Astrocyte of the hippocampus (primary cell): ENCODE measurements around the gene ZRANB3.
"Not testable (repeated sequence)": the region's sequence is repeated elsewhere in the genome, so short reads cannot be mapped to it uniquely, and the experiment has no call there.

Experiments
- DNase-seq: peaks from one replicate; pipeline ENCODE4 v3.0.0; 2011; ENCODE audit warnings: low read depth, low spot score

ZRANB3 gene

DNA sequence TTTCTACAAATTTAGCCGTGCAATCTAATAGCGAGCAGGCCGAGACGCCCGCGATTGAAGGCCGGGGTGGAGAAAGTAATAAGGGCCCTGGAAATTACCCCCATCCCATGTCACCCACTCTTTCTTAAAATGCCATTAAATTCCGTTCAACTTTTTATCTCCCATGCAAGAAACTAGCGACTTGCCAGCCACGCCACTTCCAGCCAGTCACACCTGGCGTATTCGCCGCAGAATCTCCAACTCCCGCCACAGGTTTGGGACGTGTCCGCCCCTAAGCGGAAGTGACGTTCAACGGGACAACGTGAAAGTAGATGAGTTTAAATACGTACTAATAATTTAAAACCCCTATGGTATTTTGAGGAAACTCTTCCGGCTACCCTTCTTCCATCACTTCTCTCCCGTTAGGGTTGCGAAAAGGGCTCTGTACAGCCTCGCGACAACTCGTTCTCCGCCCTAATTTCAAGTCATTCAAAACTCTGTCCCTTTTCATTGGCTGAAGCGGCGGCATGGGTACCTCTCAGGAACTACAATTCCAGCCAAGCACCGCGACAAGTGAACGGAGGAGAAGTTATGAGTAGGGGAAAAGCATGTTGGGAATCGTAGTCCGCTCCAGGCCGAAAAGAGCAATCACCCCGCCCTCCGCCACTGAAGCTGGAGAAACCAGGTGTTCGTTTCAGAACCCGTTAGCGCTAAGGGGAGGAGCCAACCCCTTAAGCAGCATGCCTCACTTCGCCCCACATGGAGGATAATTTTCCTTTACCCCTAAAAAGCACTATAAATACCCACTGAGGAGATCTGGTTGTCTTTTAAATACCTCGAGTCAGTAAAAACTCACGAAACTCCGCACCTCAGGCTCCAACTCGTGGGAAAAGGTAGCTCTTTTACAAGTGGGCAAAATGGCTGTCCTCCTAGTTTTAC, at the start of gene ZRANB3:
Gene ZRANB3 (minus strand): TSS at position 906 of the 918 bp plus-strand sequence.
- DNase-seq = peak; percentile 99

DNA sequence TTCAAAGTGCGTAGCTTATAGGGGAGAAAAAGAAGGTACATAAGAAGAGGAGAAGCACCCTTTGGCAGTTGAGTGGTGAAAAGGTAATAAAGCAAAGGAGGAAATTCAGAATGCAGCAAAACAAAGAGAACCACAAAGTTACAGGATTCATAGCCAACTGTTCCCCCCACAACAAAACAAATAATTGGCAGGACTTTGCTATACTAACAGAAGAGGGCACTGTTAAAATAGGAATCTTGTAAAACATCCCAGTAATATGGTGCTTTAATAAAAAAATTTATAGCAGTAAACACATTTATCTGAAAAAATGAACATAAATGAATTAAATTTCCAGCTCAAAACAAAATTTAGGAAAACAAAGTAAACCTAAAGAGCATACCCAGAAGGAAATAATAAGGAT, 42.6 kb upstream of the ZRANB3 start:
- DNase-seq = peak; percentile 13

DNA sequence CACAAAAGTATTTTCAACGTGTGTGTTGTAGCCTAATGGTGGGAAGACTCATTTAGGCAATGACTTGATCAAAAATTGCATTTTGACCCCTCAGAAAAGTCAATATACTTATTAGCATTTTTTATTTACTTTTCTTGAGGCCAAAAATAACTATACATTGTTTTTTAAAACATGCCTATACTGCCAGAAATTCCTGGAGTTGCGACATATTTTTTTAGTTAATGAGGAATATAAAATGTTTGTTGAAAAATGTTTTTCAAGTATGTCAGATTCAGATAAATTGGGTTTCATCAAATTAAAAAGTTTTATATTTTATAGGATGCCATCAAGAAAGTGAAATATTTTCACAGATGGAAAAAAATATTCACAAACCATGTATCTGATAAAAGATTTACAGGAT, 39.9 kb upstream of the ZRANB3 start:
- DNase-seq = no peak

DNA sequence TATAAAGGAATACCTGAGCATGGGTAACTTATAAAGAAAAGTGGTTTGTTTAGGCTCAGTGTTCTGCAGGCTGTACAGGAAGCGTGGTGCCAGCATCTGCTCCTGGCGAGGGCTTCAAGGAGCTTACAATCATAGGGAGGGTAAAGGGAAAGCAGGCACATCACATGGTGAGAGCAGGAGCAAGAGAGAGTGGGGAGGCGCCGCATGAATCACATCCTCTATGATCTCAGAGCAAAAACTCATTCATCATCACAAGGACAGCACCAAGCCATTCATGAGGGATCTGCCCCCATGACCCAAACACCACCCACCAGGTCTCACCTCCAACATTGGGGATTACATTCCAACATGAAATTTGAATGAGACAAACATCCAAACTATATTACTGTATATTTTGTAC, 32.8 kb upstream of the ZRANB3 start:
- peak; percentile 2 for DNase-seq

- DNase-seq = no peak
Measured at GRCh38 chr2:135561925-135562324, 30.9 kb upstream of the ZRANB3 start.

DNA sequence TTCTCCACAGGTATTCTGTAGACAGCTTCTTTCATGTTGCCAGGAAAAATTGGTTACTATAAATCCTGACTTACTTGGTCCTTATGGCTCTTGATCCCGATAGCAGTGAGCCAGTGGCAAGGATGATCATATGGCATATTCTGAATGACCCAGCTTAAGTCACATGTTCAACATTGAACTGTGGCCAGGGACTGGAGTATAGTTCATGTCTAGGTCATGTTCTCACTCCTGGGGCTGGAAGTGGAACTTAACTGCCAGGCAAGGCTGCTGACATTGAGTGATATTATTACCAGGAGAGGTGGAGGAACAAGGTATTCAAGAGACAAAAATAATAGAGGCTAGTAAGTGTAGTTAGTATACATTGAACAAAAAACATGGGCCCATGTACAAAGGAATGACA, 26.5 kb upstream of the ZRANB3 start:
- no peak for DNase-seq

DNA sequence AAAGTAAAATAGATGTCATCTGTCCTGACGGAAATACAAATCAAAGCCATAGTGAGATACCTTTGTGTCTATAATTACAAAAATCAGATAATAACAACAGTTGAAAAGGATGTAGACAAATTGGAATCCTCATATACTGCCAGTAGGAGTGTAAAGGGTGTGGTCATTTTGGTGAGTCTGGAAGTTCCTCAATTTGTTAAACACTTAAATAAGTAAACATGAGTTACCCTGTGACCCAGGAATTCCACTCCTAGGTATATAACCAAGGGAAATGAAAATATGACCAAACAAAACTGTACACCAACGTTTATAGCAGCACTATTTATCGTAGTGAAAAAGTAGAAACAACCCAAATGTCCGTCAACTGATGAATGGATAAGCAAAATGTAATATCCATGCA, 24.3 kb upstream of the ZRANB3 start:
- no peak for DNase-seq

GRCh38 chr2:135552887-135553286, 21.9 kb upstream of the ZRANB3 start:
- DNase-seq = no peak

- DNase-seq = no peak
Measured at GRCh38 chr2:135551356-135551755, 20.3 kb upstream of the ZRANB3 start.

GRCh38 chr2:135547311-135547710, 16.3 kb upstream of the ZRANB3 start:
- no peak for DNase-seq

DNA sequence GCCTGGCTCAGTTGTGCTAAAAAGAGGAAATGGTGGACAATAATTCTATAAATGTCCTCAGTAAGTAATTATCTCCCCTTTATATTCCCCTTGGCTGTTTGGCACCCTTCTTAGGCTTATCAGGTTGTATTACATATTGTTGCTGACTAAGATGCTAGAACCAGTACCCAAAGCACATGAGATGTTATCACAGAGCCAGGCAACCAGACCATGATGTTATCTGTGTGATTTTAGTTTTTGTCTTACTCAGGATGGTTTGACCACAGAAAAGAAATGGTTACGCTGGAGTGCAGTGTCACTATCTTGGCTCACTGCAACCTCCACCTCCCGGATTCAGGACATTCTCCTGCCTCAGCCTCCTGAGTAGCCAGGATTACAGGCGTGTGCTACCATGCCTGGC, 15.4 kb upstream of the ZRANB3 start:
- no peak for DNase-seq

- DNase-seq = not testable (repeated sequence)
Measured at GRCh38 chr2:135533545-135533944, 2.5 kb upstream of the ZRANB3 start.

DNA sequence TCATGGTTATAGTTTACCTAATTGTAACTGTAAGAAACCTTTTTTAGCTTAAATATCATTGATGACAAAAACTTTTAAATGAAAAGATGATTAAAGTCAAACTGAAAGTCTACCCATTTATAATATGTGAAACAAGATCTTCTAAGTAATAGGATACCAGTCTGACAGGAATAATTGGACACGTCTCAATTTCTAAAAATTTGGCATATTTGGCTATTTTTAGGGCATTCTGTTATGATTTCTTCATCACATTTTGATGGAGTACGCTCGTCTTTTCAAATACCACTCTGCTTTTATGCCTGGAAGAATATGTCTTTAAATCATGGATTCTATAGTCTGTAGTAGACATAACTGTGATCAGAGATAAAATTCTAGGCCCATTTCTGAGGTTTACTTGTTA, 1.6 kb upstream of the ZRANB3 start:
- DNase-seq = no peak

GRCh38 chr2:135531231-135532197, 496 bp upstream of the ZRANB3 start, which contains the start of gene R3HDM1:
Gene R3HDM1, plus strand, starts transcription at chr2:135531484. Its CDS starts 73,362 bp downstream, at chr2:135604846.
- DNase-seq = peak; percentile 100

DNA sequence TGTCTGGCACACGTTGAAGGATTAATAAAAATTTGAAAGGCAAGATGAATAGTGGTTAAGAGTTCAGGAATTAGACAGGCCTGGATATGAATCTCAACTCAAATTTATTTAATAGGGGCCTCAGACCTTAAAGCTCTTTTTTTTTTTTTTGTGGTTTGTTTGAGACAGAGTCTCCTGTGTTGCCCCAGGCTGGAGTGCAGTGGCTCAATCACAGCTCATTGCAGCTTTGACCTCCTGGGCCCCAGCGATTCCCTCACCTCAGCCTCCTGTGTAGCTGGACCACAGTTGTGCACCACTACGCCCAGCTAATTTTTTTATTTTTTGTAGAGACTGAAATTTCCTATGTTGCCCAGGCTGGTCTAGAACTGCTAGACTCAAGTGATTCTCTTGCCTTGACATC, 3.0 kb downstream of the ZRANB3 start:
- DNase-seq = no peak

DNA sequence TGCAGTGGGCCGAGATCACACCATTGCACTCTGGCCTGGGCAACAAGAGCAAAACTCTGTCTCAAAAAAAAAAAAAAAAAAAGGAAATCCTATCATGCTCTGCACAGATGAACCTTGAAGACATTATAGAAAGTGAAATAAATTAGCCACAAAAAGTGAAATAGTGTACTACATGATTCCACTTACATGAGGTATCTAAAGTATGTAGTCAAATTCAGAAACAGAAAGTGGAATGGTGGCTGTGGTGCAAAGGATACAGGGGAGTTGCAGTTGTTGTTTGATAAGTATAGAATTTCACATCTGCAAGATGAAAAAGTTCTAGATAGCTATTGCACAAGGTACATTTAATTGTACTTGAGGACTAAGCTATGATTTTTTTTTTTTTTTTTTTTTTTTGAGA, 5.2 kb downstream of the ZRANB3 start:
- DNase-seq = no peak

DNA sequence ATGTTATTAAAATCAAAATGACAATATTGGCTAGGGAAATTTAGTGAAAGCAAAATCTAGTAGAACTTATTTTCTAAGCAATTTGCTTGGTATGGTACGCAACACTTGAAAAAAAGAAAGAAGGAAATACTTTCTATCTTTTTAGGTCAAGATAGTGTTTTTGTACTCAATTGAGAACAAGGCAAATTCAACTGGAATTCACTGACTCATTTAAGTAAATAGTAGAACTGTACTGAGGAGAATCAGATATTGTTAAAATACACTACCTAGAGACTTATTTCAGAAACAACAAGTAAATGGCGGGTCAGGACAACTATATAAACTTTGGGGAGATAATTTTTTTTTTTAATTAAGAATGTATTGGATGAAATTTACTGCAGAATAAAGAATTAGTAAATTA, 18.9 kb downstream of the ZRANB3 start:
- no peak for DNase-seq

DNA sequence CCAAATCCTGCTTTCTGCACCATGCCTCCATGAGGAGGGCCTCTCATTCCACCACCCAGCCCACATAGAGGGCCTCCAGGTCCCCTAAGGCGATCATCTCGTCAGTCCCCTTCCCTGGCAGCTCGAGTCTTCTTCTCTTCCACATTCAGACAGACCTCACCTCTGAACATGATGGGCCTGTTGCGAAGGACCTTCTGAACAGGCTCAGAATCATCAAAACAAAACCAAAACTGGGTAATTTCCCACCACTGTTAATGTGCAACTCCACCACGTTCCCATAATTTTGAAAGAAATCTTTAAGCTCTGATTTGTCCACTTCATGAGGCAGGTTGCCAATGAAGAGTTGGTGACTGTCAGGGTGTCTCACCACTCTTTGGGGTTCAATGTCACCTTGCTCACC, 20.4 kb downstream of the ZRANB3 start:
- DNase-seq = no peak

DNA sequence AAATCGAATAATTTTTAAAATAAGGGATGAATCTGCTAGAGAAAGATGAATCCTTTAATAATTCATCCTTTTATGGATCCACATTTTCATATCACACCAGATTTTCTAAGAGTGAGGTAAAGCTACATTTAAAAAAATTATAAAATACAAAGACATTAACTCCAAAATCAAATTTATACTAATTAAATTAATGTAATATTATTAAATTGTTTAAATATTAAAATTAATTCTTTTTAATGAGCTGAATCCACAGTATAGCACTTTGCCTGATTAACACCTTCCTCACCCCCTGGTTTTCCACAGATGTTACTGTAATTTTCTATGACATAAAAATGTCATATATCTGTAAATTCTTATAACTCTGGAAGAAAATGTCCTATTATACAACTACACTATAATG, 26.2 kb downstream of the ZRANB3 start:
- DNase-seq = no peak

DNA sequence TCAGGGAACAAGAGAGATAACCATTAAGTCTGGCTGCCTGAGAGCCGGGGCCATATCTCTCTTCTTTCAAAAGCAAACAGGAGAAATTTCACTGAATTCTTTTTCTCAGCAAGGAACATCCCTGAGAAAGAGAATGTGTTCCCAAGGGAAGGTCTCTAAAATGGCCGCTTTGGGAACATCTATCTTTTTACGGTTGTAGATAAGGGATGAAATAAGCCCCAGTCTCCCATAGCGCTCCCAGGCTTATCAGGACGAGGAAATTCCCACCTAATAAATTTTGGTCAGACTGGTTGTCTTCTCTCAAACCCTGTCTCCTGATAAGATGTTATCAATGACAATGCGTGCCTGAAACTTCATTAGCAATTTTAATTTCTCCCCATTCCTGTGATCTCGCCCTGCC, 32.4 kb downstream of the ZRANB3 start:
- not testable (repeated sequence) for DNase-seq

DNA sequence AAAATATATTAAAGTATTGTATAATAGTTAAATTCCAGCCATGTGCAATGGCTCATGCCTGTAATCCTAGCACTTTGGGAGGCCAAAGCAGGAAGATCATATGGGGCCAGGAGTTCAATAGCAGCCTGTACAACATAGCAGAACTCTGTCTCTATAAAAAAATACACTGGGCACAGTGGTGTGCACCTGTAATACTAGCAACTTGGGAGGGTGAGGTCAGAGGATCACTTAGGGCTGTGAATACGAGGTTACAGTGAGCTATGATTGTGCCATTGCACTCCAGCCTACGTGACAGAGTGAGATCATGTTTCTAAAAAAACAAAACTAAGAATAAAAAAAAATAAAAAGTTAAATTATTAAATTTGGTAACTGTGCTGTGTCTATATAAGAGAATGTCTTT, 36.1 kb downstream of the ZRANB3 start:
- DNase-seq = no peak

GRCh38 chr2:135494503-135494902, 36.5 kb downstream of the ZRANB3 start:
- no peak for DNase-seq
